H1 (cell line): Measurements from ENCODE around the gene FANCM. TPM values are rescaled to one million over a fixed set of nuclear protein-coding genes. Genes with fewer than 3 reads are reported as not detected.

Source experiments
- CTCF ChIA-PET: fragments of 300-600 bp; sonication (Branson Sonifier 250); formaldehyde crosslinking; loops from one replicate; lab custom pipeline; 2021; ENCODE audit not compliant: partially characterized antibody; lab: Charles Lee
- POLR2A ChIA-PET: fragments of 300-600 bp; sonication (Branson Sonifier 250); formaldehyde crosslinking; loops from one replicate; lab custom pipeline; 2021; ENCODE audit warnings: inconsistent platforms; ENCODE audit not compliant: partially characterized antibody; lab: Charles Lee
- DNase-seq, 2 experiments: peaks; one replicate each; pipeline versions ENCODE4 v3.0.0 to v3.0.0-alpha.2; 2010 to 2022; ENCODE audit warnings: low spot score in 2 of 2, low read depth in 1 of 2, mixed read lengths in 1 of 2
- FAIRE-seq: peaks from 2 replicates; lab custom pipeline; 2011; peaks lifted over from hg19 to GRCh38; lab: Jason Lieb, UNC
- H2AFZ ChIP-seq: 2 replicates; pipeline ENCODE4 v1.8.1; 2012; ENCODE audit warnings: low read length, inconsistent platforms
- H2AK5ac ChIP-seq: 2 replicates; pipeline ENCODE4 v1.6.1; 2013; ENCODE audit warnings: low read depth, low read length
- H2BK120ac ChIP-seq: replicated peaks from 2 replicates; pipeline ENCODE3; 2013; ENCODE audit warnings: low read depth, low read length, inconsistent platforms
- H2BK12ac ChIP-seq: 2 replicates; pipeline ENCODE4 v1.6.1; 2013; ENCODE audit warnings: low read depth, low read length
- H2BK15ac ChIP-seq: 2 replicates; pipeline ENCODE4 v1.6.1; 2013; ENCODE audit warnings: low read length
- H2BK20ac ChIP-seq: 2 replicates; pipeline ENCODE4 v1.6.1; 2013; ENCODE audit warnings: low read length
- H2BK5ac ChIP-seq: 2 replicates; pipeline ENCODE4 v1.6.1; 2013; ENCODE audit warnings: low read depth, low read length
- H3K14ac ChIP-seq: 2 replicates; pipeline ENCODE4 v1.6.1; 2013; ENCODE audit warnings: inconsistent platforms; ENCODE audit not compliant: insufficient read length
- H3K18ac ChIP-seq: 2 replicates; pipeline ENCODE4 v1.6.1; 2013; ENCODE audit warnings: low read length; ENCODE audit errors: extremely low read depth
- H3K23ac ChIP-seq: 2 replicates; pipeline ENCODE4 v1.6.1; 2013; ENCODE audit warnings: inconsistent platforms; ENCODE audit not compliant: insufficient read length
- H3K23me2 ChIP-seq: 2 replicates; pipeline ENCODE4 v1.6.1; 2013; ENCODE audit warnings: low read depth, low read length
- H3K27ac ChIP-seq: 2 replicates; pipeline ENCODE4 v1.6.1; 2011; ENCODE audit warnings: low read depth, low read length, inconsistent platforms
- H3K27me3 ChIP-seq, 4 experiments: replicated peaks in 1 of 4; 1 replicate in 1 of 4; 2 replicates in 3 of 4; pipeline versions ENCODE4 v1.6.1 to v1.8.1; 2011 to 2013; ENCODE audit warnings: low read length in 3 of 4, mild to moderate bottlenecking in 3 of 4, inconsistent platforms in 2 of 4, mixed read lengths in 2 of 4, moderate library complexity in 1 of 4; ENCODE audit not compliant: control insufficient read depth in 3 of 4, insufficient read depth in 3 of 4; ENCODE audit errors: extremely low read depth in 1 of 4
- H3K36me3 ChIP-seq, 4 experiments: 2 replicates each; pipeline versions ENCODE4 v1.6.1 to v1.8.1; 2011 to 2013; ENCODE audit warnings: mild to moderate bottlenecking in 4 of 4, low read length in 3 of 4, moderate library complexity in 2 of 4, control low read depth in 1 of 4, inconsistent platforms in 1 of 4; ENCODE audit not compliant: insufficient read depth in 4 of 4, control insufficient read depth in 2 of 4
- H3K4ac ChIP-seq: replicated peaks from 2 replicates; pipeline ENCODE3; 2013; ENCODE audit warnings: low read length, low read depth, mixed read lengths, inconsistent platforms; ENCODE audit not compliant: insufficient read length
- H3K4me1 ChIP-seq, 4 experiments: replicated peaks in 1 of 4; 1 replicate in 1 of 4; 2 replicates in 3 of 4; pipeline versions ENCODE4 v1.6.1 to v1.8.1; 2011 to 2013; ENCODE audit warnings: low read length in 3 of 4, inconsistent platforms in 2 of 4, mixed read lengths in 1 of 4; ENCODE audit not compliant: insufficient read depth in 4 of 4, control insufficient read depth in 3 of 4
- H3K4me2 ChIP-seq, 2 experiments: 2 replicates each; pipeline versions ENCODE4 v1.6.1 to v1.8.1; 2011 to 2013; ENCODE audit warnings: low read depth in 2 of 2, low read length in 2 of 2, control low read depth in 1 of 2, inconsistent platforms in 1 of 2, mild to moderate bottlenecking in 1 of 2; ENCODE audit not compliant: insufficient read depth in 1 of 2
- H3K4me3 ChIP-seq, 4 experiments: fragments of 200-600, 300-600 bp in 1 of 4; sonication (generic), shearing (Covaris generic), sonication (Bioruptor Twin) in 1 of 4; 2 replicates each; pipeline versions ENCODE4 v1.5.1 to v1.8.1; 2011 to 2016; ENCODE audit warnings: low read length in 4 of 4, low read depth in 3 of 4, control low read depth in 2 of 4, inconsistent platforms in 2 of 4, mild to moderate bottlenecking in 2 of 4, mixed read lengths in 1 of 4, moderate library complexity in 1 of 4; ENCODE audit not compliant: insufficient read depth in 2 of 4; ENCODE audit errors: extremely low read depth in 1 of 4
- H3K56ac ChIP-seq: replicated peaks from 2 replicates; pipeline ENCODE3; 2013; ENCODE audit warnings: low read depth, mild to moderate bottlenecking, mixed read lengths, low read length, inconsistent platforms; ENCODE audit not compliant: insufficient read length
- H3K79me1 ChIP-seq: 2 replicates; pipeline ENCODE4 v1.6.1; 2013; ENCODE audit warnings: low read depth, low read length, control low read depth
- H3K79me2 ChIP-seq, 2 experiments: 2 replicates each; pipeline versions ENCODE4 v1.6.1 to v1.8.1; 2012 to 2013; ENCODE audit warnings: low read length in 2 of 2, mild to moderate bottlenecking in 2 of 2, inconsistent platforms in 1 of 2; ENCODE audit not compliant: insufficient read depth in 2 of 2, control insufficient read depth in 1 of 2
- H3K9ac ChIP-seq, 4 experiments: replicated peaks in 1 of 4; 1 replicate in 1 of 4; 2 replicates in 3 of 4; pipeline versions ENCODE4 v1.6.1 to v1.8.1; 2011 to 2013; ENCODE audit warnings: low read depth in 3 of 4, low read length in 3 of 4, control low read depth in 2 of 4, mild to moderate bottlenecking in 2 of 4, moderate library complexity in 2 of 4, inconsistent platforms in 1 of 4; ENCODE audit errors: extremely low read depth in 1 of 4
- H3K9me3 ChIP-seq, 2 experiments: 2 replicates each; pipeline versions ENCODE4 v1.6.1 to v1.8.1; 2012 to 2013; ENCODE audit warnings: mild to moderate bottlenecking in 2 of 2, moderate library complexity in 2 of 2, control low read depth in 1 of 2, inconsistent platforms in 1 of 2, low read depth in 1 of 2, low read length in 1 of 2, mixed read lengths in 1 of 2; ENCODE audit not compliant: insufficient read depth in 2 of 2
- H4K20me1 ChIP-seq, 2 experiments: replicated peaks in 1 of 2; 2 replicates each; pipeline versions ENCODE3 to v1.8.1; 2011 to 2013; ENCODE audit warnings: inconsistent platforms in 2 of 2, low read length in 2 of 2, mild to moderate bottlenecking in 1 of 2; ENCODE audit not compliant: insufficient read depth in 2 of 2, control insufficient read depth in 1 of 2
- H4K5ac ChIP-seq: 2 replicates; pipeline ENCODE4 v1.6.1; 2013; ENCODE audit warnings: low read length, low read depth, mixed read lengths, inconsistent platforms; ENCODE audit not compliant: insufficient read length
- H4K8ac ChIP-seq: 2 replicates; pipeline ENCODE4 v1.8.0; 2013; ENCODE audit warnings: mild to moderate bottlenecking, moderate library complexity, low read length, inconsistent platforms; ENCODE audit not compliant: insufficient read depth; ENCODE audit errors: extremely low read depth
- H4K91ac ChIP-seq: replicated peaks from 2 replicates; pipeline ENCODE3; 2013; ENCODE audit warnings: low read length, mixed read lengths, inconsistent platforms; ENCODE audit not compliant: insufficient read length
- BCL11A ChIP-seq, 2 experiments: IDR thresholded peaks; one replicate each; pipeline ENCODE4 v1.6.1; 2011; ENCODE audit warnings: low read depth in 2 of 2, low read length in 2 of 2, mild to moderate bottlenecking in 2 of 2
- CEBPB ChIP-seq: IDR thresholded peaks from 2 replicates; pipeline ENCODE4 v1.6.1; 2012; ENCODE audit warnings: low read depth, low read length
- EGR1 ChIP-seq: IDR thresholded peaks from 2 replicates; pipeline ENCODE4 v1.6.1; 2011; ENCODE audit warnings: low read depth, low read length, borderline replicate concordance
- EP300 ChIP-seq, 2 experiments: IDR thresholded peaks; 1 replicate in 1 of 2; 2 replicates in 1 of 2; pipeline ENCODE4 v1.6.1; 2011 to 2012; ENCODE audit warnings: low read depth in 2 of 2, low read length in 2 of 2, mild to moderate bottlenecking in 2 of 2, borderline replicate concordance in 1 of 2, inconsistent platforms in 1 of 2, moderate library complexity in 1 of 2
- GTF2F1 ChIP-seq: IDR thresholded peaks from 2 replicates; pipeline ENCODE4 v1.6.1; 2012; ENCODE audit warnings: low read depth, low read length, improper control_type of control experiment, borderline replicate concordance
- JUND ChIP-seq: IDR thresholded peaks from 2 replicates; pipeline ENCODE4 v1.6.1; 2011; ENCODE audit warnings: mild to moderate bottlenecking, improper control_type of control experiment, low read length
- KDM1A ChIP-seq: fragments of 200-600, 300-600 bp; sonication (generic); IDR thresholded peaks from 2 replicates; pipeline ENCODE4 v1.7.1; 2016; ENCODE audit warnings: mild to moderate bottlenecking, low read length, borderline replicate concordance
- KDM5A ChIP-seq: fragments of 200-600 bp; IDR thresholded peaks from 2 replicates; pipeline ENCODE4 v1.7.1; 2012; ENCODE audit warnings: mild to moderate bottlenecking, low read length, inconsistent platforms, mixed read lengths
- NANOG ChIP-seq: IDR thresholded peaks from 2 replicates; pipeline ENCODE4 v1.6.1; 2011; ENCODE audit warnings: low read length, low read depth, mild to moderate bottlenecking, inconsistent platforms; ENCODE audit not compliant: insufficient read depth, poor library complexity, severe bottlenecking
- SP1 ChIP-seq: IDR thresholded peaks from 2 replicates; pipeline ENCODE4 v1.6.1; 2011; ENCODE audit warnings: low read depth, low read length
- TEAD4 ChIP-seq: IDR thresholded peaks from 2 replicates; pipeline ENCODE4 v1.6.1; 2012; ENCODE audit warnings: low read depth, low read length, inconsistent platforms, mixed read lengths
- WGBS, 2 experiments: shearing (Covaris generic) in 1 of 2; methylation state at CpG; one replicate each; pipeline versions ENCODE4 v1.1.6 to v1.1.7; 2013 to 2015; ENCODE audit warnings: low lambda C conversion rate in 2 of 2, mixed read lengths in 2 of 2, inconsistent platforms in 1 of 2, low coverage in 1 of 2, missing lambda C conversion rate in 1 of 2; ENCODE audit not compliant: insufficient replicate concordance in 2 of 2, insufficient coverage in 1 of 2, insufficient read length in 1 of 2; ENCODE audit errors: extremely low coverage in 1 of 2, missing lambda C conversion rate in 1 of 2; 5-methylcytosine and 5-hydroxymethylcytosine counted together
- polyA plus RNA-seq, 7 experiments: library from polyadenylated mRNA; depleted of rRNA in 3 of 7; stranded (reverse) in 5 of 7; unstranded in 2 of 7; fragments of >200 nt in 5 of 7; fragments of 200-250 nt in 2 of 7; gene quantifications; 1 replicate in 5 of 7; 2 replicates in 1 of 7; 4 replicates in 1 of 7; pipeline versions ENCODE4 v1.2.1 to v1.2.3, GENCODE V29; 2011 to 2013; ENCODE audit warnings: missing spikeins in 2 of 7, mixed read lengths in 2 of 7
- total RNA-seq: library from RNA; stranded (reverse); fragmentation: NEBNext Ultra II Directional; extraction: Animal tissue kit (Norgen Biotek cat#: 25700); gene quantifications from 2 replicates; pipeline ENCODE4 v1.2.1, GENCODE V29; 2021

The FANCM gene
- total and polyA plus RNA-seq, 2 of the 8 experiments (the other 6 are each of a cell fraction or from before 2014, with no cell fraction given) = 3.2 to 10.5 TPM

- TF ChIP-seq TEAD4 (no peak), EP300 (IDR thresholded peaks at IDR 0.05; ENCODE audit: borderline replicate concordance in 1 of 2, low read depth in 2 of 2, low read length in 2 of 2) (no peak), KDM5A (no peak), EGR1 (no peak), BCL11A (IDR thresholded peaks at IDR 0.05; ENCODE audit: low read depth in 2 of 2, low read length in 2 of 2) (no peak), GTF2F1 (no peak), CEBPB (no peak), NANOG (no peak), SP1 (no peak), KDM1A (no peak), JUND (no peak)
Measured at GRCh38 chr14:45194964-45195363, 59.2 kb downstream of the FANCM start.

More at GRCh38 chr14:45194964-45195363, 59.2 kb downstream of the FANCM start:
- H3K9ac ChIP-seq = no peak overlapping the region
- FAIRE-seq (no peak), DNase-seq (no peak)
- H3K27ac ChIP-seq = no peak overlapping the region
- no peak overlapping the region for H2BK5ac ChIP-seq
- no peak overlapping the region for H2AFZ ChIP-seq
- no peak overlapping the region for H3K18ac ChIP-seq
- no peak overlapping the region for H3K56ac ChIP-seq
- H4K20me1 ChIP-seq = no peaks in the 10 kb centered on the region
- H3K4me3 ChIP-seq = no peak overlapping the region
- no peak overlapping the region for H3K14ac ChIP-seq
- no peak overlapping the region for H3K23ac ChIP-seq
- no peak overlapping the region for H3K4me2 ChIP-seq
- H3K4me1 ChIP-seq = no peaks in the 10 kb centered on the region
- no peaks in the 10 kb centered on the region for H3K27me3 ChIP-seq
- no peak overlapping the region for H2BK120ac ChIP-seq
- peaks cover 0 to 5% (median 0%) of the 10 kb centered on the region in 4 experiments; a peak in 2 of 8 replicates for H3K36me3 ChIP-seq
- no peaks in the 10 kb centered on the region for H3K23me2 ChIP-seq
- no peak overlapping the region for H2BK20ac ChIP-seq
- POLR2A ChIA-PET = no interaction called here
- H4K91ac ChIP-seq = no peak overlapping the region
- H2BK15ac ChIP-seq = no peak overlapping the region
- H3K4ac ChIP-seq = no peak overlapping the region
- no peaks in the 10 kb centered on the region; the same call in 1 of the 2 replicates for H3K79me1 ChIP-seq
- no peak overlapping the region for H4K8ac ChIP-seq
- CTCF ChIA-PET = interaction anchor here (0.6 kb wide), 1 partner anchor 10 kb away, joined by 5 read pairs; no protein-coding TSS in a partner anchor
- no peak overlapping the region for H4K5ac ChIP-seq
- no peak overlapping the region for H2AK5ac ChIP-seq
- no peak overlapping the region for H2BK12ac ChIP-seq
- WGBS, 2 experiments = 88% methylated on average over 4 of the region's 4 CpGs; no CpG with 5 or more reads in 1 of the 2 experiments
- H3K9me3 ChIP-seq = no peaks in the 10 kb centered on the region
- no peaks in the 10 kb centered on the region for H3K79me2 ChIP-seq
